Measurements from ENCODE around the gene SH2D3C.

Gene SH2D3C

GRCh38 chr9:127791085-127791484 lies 12.6 kb upstream of the SH2D3C start:
- Histone ChIP-seq H3K9ac (no peak overlapping the region), H4K20me1 (ENCODE audit: insufficient read depth) (peaks cover 15% of the 10 kb centered on the region; the same call in 1 of the 2 replicates), H3K4me1 (ENCODE audit: low read depth, poor library complexity, severe bottlenecking) (peaks cover 44% of the 10 kb centered on the region), H3K36me3 (ENCODE audit: insufficient read depth) (peaks cover 37% of the 10 kb centered on the region; the same call in 1 of the 2 replicates), H3K4me2 (no peak overlapping the region), H3K27me3 (ENCODE audit: insufficient read depth, low read depth) (no peaks in the 10 kb centered on the region), H3K79me2 (ENCODE audit: insufficient read depth, low read depth) (peaks cover 45% of the 10 kb centered on the region), H3K4me3 (IDR thresholded peaks at IDR 0.05; ENCODE audit: insufficient read depth, low read depth, low read length) (no peak overlapping the region), H2AFZ (ENCODE audit: low read depth) (no peak overlapping the region), H3K27ac (no peak overlapping the region)
- TF ChIP-seq CTCF (conservative IDR thresholded peaks at IDR 0.05; ENCODE audit: low read depth, low read length) = no peak

DNA sequence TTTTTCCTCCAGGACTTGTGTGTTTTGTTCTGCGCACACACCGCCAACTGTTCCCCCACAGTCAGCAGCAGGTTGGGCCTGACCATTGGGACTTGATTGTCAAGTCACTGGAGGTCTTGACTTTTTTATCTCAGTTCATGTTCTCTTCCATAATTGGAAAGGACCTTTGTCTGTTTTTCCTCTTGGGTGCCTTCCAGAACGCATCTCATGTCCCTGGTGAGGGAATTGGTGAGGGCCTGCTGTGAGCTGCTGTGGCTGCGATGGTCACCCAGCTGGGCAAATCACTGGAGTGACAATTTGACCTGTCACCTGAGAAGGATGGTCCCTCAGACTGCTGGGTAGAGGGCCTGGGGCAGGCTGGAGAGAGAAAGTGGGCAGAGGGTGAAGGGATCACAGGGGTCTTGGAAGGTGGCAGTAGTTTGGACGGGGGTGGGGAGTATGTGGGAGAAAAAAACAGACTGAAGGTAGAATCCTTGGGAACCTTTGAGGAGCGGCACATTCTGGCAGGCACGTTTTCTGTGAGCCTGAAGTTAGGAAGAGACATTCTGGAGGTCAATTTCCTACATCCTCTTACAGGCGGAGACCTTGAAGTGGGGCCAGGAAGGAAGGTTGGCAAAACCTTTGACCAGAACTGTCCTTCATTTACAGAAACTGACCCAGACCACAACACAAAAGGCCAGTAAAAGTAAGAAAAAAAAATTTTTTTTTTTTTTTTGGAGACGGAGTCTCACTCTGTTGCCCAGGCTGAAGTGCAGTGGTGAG lies 11.8 kb upstream of the SH2D3C start:
- Histone ChIP-seq H3K4me3 (IDR thresholded peaks at IDR 0.05; ENCODE audit: insufficient read depth, low read depth, low read length) (no peak overlapping the region), H4K20me1 (ENCODE audit: insufficient read depth) (peaks cover 15% of the 10 kb centered on the region; the same call in 1 of the 2 replicates), H3K4me1 (ENCODE audit: low read depth, poor library complexity, severe bottlenecking) (peaks cover 36% of the 10 kb centered on the region), H2AFZ (ENCODE audit: low read depth) (no peak overlapping the region), H3K4me2 (no peak overlapping the region), H3K79me2 (ENCODE audit: insufficient read depth, low read depth) (peaks cover 45% of the 10 kb centered on the region), H3K27ac (no peak overlapping the region), H3K36me3 (ENCODE audit: insufficient read depth) (peaks cover 37% of the 10 kb centered on the region; the same call in 1 of the 2 replicates), H3K27me3 (ENCODE audit: insufficient read depth, low read depth) (no peaks in the 10 kb centered on the region), H3K9ac (no peak overlapping the region)
- TF ChIP-seq CTCF (conservative IDR thresholded peaks at IDR 0.05; ENCODE audit: low read depth, low read length) = no peak

DNA sequence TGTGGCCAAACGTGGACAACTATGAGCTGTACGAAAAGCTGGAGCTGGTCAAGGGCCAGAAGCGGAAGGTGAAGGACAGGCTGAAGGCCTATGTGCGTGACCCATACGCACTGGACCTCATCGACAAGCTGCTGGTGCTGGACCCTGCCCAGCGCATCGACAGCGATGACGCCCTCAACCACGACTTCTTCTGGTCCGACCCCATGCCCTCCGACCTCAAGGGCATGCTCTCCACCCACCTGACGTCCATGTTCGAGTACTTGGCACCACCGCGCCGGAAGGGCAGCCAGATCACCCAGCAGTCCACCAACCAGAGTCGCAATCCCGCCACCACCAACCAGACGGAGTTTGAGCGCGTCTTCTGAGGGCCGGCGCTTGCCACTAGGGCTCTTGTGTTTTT lies 10.7 kb upstream of the SH2D3C start:
- H3K4me2 ChIP-seq = no peak overlapping the region

DNA sequence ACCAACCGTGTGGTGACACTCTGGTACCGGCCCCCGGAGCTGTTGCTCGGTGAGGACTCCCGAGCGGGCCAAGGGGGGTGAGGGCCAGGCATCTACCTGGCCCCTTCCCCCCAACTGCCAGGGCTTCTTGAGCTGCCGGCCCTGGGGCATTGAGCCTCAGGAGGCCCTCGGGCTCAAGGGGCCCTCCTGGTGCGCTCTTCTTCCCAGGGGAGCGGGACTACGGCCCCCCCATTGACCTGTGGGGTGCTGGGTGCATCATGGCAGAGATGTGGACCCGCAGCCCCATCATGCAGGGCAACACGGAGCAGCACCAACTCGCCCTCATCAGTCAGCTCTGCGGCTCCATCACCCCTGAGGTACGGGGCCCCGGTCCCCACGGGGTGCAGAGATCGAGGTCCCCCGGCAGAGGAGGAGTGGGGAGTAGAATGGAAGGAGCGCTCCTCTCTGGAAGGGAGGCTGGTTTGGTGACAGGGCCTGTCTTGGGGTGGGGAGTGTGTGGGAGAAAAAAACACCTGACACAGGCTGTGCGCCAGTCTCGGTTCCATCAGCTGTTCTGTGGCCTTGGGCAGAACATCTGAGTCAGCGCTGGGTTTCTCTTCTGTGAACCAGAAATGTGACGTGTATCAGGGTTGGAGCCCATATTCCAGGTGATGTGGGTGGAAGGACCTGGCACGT lies 10.0 kb upstream of the SH2D3C start:
- no peak for TF ChIP-seq CTCF (conservative IDR thresholded peaks at IDR 0.05; ENCODE audit: low read depth, low read length)
- Histone ChIP-seq H3K27ac (no peak overlapping the region), H4K20me1 (ENCODE audit: insufficient read depth) (peaks cover 15% of the 10 kb centered on the region; the same call in 1 of the 2 replicates), H3K27me3 (ENCODE audit: insufficient read depth, low read depth) (no peaks in the 10 kb centered on the region), H3K36me3 (ENCODE audit: insufficient read depth) (peaks cover 37% of the 10 kb centered on the region; the same call in 1 of the 2 replicates), H3K4me1 (ENCODE audit: low read depth, poor library complexity, severe bottlenecking) (peaks cover 38% of the 10 kb centered on the region), H3K4me3 (IDR thresholded peaks at IDR 0.05; ENCODE audit: insufficient read depth, low read depth, low read length) (no peak overlapping the region), H2AFZ (ENCODE audit: low read depth) (no peak overlapping the region), H3K79me2 (ENCODE audit: insufficient read depth, low read depth) (peaks cover 45% of the 10 kb centered on the region), H3K4me2 (no peak overlapping the region), H3K9ac (no peak overlapping the region)

More for the DNA sequence above, 10.7 kb upstream of the SH2D3C start:
- no peak overlapping the region for H2AFZ ChIP-seq (ENCODE audit: low read depth)
- no peak overlapping the region for H3K27ac ChIP-seq
- TF ChIP-seq CTCF (conservative IDR thresholded peaks at IDR 0.05; ENCODE audit: low read depth, low read length) = no peak
- peaks cover 15% of the 10 kb centered on the region; the same call in 1 of the 2 replicates for H4K20me1 ChIP-seq (ENCODE audit: insufficient read depth)
- peaks cover 33% of the 10 kb centered on the region for H3K4me1 ChIP-seq (ENCODE audit: low read depth, poor library complexity, severe bottlenecking)
- no peak overlapping the region for H3K9ac ChIP-seq
- H3K79me2 ChIP-seq (ENCODE audit: insufficient read depth, low read depth) = peaks cover 45% of the 10 kb centered on the region
- H3K36me3 ChIP-seq (ENCODE audit: insufficient read depth) = peaks cover 37% of the 10 kb centered on the region; the same call in 1 of the 2 replicates
- H3K4me3 ChIP-seq (IDR thresholded peaks at IDR 0.05; ENCODE audit: insufficient read depth, low read depth, low read length) = no peak overlapping the region
- no peaks in the 10 kb centered on the region for H3K27me3 ChIP-seq (ENCODE audit: insufficient read depth, low read depth)
